Astrocyte of the cerebellum (primary cell): ENCODE data around the gene NFASC.

Source experiments
- DNase-seq: peaks from one replicate; pipeline ENCODE4 v3.0.0-alpha.2; 2011; ENCODE audit warnings: low read depth
- H3K4me3 ChIP-seq: 2 replicates; pipeline ENCODE4 v1.5.1; 2011; ENCODE audit warnings: mild to moderate bottlenecking, low read depth, low read length, moderate library complexity
- in situ Hi-C: cut with HindIII; loops from 2 replicates; pipeline ENCODE4 v1.10.0; 2017; ENCODE audit warnings: low sequenced_read_pairs
- TF ChIP-seq, protein P1 (sequence below): IDR thresholded peaks from 2 replicates; pipeline ENCODE4 v1.5.1; 2012; ENCODE audit warnings: low read length, low read depth, moderate library complexity, mild to moderate bottlenecking; ENCODE audit errors: missing control alignments

The NFASC gene

DNA sequence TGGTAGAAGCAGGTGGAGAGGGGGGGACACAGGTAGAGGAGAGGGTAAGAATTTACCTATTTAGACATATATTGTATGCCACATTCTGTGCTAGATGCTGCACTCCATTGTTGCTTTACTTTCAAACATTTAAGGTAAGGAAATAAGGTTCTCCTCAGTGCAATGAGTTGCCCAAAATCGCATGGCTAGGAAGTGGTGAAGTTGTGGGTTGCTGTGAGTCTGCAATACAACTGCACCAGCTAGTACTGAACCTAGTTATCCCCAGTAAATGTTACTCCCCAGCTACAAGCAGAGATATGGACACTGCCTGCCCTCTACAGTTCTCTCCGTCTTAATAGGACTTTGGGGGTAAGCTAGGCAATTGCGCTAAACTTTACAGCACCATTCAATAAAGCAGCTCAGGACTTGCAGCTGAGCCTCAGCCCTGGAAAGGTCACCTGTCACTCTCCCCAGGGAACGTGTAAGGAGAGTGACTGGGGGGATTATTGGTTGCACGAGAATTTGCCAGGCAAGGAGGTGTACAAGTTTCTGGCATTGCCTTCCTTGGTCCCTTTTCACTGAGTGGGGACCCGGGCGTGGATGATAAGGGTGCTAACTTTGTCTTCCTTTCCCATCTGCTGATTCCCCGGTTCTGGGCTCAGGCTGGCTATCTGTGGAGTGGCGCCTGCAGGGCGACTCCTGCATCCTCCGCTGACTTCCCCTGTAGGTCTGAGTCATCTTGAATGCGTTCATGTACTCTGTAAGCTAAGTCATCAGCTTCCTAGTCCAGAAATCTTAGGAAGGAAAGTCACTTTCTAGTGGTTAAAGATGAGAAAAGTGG, 101.1 kb downstream of the NFASC start:
- no peak overlapping the region for H3K4me3 ChIP-seq
- in situ Hi-C loops, result no loop called here
- TF ChIP-seq, protein P1, sequence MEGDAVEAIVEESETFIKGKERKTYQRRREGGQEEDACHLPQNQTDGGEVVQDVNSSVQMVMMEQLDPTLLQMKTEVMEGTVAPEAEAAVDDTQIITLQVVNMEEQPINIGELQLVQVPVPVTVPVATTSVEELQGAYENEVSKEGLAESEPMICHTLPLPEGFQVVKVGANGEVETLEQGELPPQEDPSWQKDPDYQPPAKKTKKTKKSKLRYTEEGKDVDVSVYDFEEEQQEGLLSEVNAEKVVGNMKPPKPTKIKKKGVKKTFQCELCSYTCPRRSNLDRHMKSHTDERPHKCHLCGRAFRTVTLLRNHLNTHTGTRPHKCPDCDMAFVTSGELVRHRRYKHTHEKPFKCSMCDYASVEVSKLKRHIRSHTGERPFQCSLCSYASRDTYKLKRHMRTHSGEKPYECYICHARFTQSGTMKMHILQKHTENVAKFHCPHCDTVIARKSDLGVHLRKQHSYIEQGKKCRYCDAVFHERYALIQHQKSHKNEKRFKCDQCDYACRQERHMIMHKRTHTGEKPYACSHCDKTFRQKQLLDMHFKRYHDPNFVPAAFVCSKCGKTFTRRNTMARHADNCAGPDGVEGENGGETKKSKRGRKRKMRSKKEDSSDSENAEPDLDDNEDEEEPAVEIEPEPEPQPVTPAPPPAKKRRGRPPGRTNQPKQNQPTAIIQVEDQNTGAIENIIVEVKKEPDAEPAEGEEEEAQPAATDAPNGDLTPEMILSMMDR, result peak; percentile 10
- no peak for DNase-seq

DNA sequence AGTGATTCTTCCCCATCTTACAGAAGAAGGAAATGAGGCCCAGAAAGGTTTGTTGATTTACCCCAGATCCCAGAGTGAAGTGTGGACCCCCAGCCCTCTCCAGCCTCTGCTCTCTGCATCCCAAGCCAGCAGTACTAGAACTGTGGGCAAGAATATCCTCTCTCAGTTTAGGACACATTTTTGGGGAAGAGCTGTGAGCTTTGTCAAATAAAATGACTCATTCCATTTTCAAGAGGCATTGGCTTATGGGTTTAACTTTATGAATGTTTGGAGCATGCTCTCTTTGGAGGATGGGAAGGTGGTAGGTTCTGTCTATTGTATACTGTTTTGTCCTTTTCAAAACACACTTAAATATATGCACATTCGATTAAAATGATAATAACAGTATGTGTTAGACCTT, 101.8 kb downstream of the NFASC start:
- in situ Hi-C loops, result no loop called here
- TF ChIP-seq, protein P1, result no peak
- no peak for DNase-seq
- no peak overlapping the region for H3K4me3 ChIP-seq

DNA sequence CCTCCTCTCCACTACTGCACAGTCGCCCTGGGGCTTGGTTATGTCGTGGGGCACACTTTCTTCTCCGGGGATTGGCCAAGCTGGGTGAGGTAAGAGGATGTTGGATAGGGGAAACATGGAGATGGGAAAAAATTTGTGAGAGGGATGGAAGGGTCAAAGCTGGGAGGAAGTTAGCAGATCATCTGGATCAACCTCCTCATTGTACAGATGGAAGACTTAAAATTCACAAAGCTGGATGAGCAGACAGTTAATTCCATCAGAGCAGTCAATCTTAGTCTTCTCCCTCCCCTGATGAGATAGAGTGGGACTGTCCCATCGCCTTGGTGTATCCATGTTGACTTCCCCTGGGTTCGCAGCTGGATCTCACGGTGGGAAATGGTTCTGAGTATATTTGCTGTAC, 102.8 kb downstream of the NFASC start:
- in situ Hi-C loops, result no loop called here
- no peak for DNase-seq
- TF ChIP-seq, protein P1, result no peak

DNA sequence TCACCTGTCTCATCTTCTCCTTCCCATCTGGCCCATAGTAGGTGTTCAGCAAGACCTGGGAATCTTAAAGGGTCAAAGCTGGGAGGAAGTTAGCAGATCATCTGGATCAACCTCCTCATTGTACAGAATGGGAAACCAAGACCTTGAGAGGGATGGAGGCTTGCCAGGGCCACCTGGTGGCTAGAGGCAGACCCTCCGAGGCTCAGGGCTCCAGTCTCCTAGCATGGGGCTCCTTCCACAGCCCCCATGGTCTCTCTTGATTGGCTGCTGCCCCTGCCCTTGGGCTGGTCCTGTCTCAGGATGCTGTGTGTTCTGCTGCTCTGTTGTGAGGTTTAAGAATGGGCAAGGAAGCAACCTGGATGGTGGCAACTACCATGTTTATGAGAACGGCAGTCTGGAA, 103.7 kb downstream of the NFASC start:
- no peak overlapping the region for H3K4me3 ChIP-seq
- DNase-seq, result no peak
- in situ Hi-C loops, result no loop called here
- TF ChIP-seq, protein P1, result no peak

More for the DNA sequence above, 102.8 kb downstream of the NFASC start:
- no peak overlapping the region for H3K4me3 ChIP-seq

DNA sequence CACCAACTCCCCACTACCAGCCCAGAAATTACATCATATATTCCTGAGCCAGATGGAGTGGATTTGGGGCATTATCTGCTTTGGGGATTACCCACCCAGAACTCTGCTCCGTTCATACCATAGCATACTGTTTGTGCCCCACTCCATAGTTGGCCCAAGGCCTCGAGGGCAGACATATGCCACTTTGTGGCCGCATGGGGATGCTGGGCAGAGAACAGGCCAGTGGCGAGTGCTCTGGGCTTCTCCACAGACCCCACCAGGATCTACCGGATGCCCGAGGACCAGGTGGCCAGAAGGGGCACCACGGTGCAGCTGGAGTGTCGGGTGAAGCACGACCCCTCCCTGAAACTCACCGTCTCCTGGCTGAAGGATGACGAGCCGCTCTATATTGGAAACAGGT, 104.4 kb downstream of the NFASC start:
- in situ Hi-C loops, result no loop called here

DNA sequence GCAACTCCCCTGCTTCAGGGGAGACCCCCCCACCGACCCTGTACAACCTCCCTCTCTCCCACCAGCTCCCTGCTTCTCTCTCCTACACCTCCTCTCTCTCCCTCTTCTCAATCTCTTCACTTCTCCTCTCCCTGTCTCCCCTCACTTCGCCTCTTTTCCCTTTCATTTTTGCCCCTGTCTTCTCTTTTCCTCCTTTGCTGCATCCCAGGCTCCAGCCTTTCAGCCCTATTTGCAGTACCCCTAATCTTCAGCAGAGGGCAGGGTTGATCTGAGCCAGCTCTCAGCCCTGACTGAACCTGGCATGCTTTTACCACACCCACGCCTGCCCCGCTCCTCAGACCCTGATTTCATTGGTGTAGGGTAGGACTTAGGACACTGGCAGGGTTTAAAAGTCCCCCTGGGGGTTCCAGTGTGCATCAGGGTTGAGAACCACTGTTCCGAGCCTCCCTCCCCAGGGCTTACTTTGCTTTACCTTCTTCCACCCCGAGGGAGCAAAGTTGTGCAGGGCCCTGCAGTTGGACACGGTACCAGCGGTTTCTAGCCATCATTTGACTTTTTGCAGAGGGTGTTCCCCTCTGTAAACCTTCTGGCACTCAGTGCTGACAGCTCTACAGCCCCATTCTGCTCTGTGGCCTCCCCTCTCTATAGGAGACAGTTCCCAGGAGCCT, 105.0 kb downstream of the NFASC start:
- in situ Hi-C loops, result no loop called here
- TF ChIP-seq, protein P1, result peak; percentile 94
- DNase-seq, result peak; percentile 12
- H3K4me3 ChIP-seq, result no peak overlapping the region

More for the DNA sequence above, 104.4 kb downstream of the NFASC start:
- no peak for DNase-seq
- no peak overlapping the region for H3K4me3 ChIP-seq
- TF ChIP-seq, protein P1, result no peak
